HL-60 (cell line): ENCODE measurements around the gene BCAS4.

Experiments used
- POLR2AphosphoS5 ChIP-seq: IDR thresholded peaks from 2 replicates; pipeline ENCODE4 v1.6.1; 2012; ENCODE audit warnings: low read depth
- SPI1 ChIP-seq: IDR thresholded peaks from 2 replicates; pipeline ENCODE4 v1.6.1; 2012; ENCODE audit warnings: low read depth, mild to moderate bottlenecking, borderline replicate concordance
- TF ChIP-seq, protein P1 (sequence below): IDR thresholded peaks from one replicate; pipeline ENCODE4 v1.5.1; 2011; ENCODE audit warnings: low read length, control low read depth, inconsistent platforms; ENCODE audit not compliant: insufficient read depth
- TF ChIP-seq, protein P2 (sequence below): IDR thresholded peaks from 2 replicates; pipeline ENCODE4 v1.6.1; 2012; ENCODE audit warnings: low read depth; ENCODE audit not compliant: insufficient replicate concordance

DNA sequence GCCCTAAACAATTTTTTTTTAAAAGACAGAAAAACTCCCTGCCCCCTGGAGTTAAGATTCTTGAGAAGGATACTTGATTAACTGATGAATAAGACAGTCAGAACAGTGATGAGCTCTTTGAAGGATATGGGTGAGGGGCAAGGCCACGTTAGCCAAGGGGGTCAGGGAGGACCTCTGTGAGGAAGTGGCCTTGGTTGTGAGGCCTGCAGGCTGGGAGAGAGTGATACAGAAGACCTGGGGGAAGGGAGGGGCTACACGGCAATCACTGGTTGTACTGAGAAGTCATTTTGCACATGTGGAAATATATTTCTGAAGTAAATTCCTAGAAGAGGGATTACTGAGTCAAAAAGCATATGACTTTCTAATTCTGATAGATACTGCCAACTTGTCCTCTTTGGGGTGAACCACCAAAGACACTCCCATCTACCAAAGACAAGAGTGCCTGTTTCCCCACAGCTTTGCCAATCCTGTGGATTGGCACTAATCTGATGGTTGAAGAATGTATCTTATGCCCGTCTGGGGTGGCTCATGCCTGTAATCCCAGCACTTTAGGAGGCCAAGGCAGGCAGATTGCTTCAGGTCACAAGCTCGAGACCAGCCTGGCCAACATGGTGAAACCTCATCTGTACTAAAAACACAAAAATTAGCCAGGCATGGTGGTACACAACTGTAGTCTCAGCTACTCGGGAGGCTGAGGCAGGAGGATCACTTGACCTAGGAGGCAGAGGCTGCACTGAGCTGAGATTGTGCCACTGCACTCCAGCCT is 22.3 kb upstream of the BCAS4 start:
- TF ChIP-seq, protein P1, sequence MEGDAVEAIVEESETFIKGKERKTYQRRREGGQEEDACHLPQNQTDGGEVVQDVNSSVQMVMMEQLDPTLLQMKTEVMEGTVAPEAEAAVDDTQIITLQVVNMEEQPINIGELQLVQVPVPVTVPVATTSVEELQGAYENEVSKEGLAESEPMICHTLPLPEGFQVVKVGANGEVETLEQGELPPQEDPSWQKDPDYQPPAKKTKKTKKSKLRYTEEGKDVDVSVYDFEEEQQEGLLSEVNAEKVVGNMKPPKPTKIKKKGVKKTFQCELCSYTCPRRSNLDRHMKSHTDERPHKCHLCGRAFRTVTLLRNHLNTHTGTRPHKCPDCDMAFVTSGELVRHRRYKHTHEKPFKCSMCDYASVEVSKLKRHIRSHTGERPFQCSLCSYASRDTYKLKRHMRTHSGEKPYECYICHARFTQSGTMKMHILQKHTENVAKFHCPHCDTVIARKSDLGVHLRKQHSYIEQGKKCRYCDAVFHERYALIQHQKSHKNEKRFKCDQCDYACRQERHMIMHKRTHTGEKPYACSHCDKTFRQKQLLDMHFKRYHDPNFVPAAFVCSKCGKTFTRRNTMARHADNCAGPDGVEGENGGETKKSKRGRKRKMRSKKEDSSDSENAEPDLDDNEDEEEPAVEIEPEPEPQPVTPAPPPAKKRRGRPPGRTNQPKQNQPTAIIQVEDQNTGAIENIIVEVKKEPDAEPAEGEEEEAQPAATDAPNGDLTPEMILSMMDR = no peak
- no peak for TF ChIP-seq SPI1
- TF ChIP-seq, protein P2, sequence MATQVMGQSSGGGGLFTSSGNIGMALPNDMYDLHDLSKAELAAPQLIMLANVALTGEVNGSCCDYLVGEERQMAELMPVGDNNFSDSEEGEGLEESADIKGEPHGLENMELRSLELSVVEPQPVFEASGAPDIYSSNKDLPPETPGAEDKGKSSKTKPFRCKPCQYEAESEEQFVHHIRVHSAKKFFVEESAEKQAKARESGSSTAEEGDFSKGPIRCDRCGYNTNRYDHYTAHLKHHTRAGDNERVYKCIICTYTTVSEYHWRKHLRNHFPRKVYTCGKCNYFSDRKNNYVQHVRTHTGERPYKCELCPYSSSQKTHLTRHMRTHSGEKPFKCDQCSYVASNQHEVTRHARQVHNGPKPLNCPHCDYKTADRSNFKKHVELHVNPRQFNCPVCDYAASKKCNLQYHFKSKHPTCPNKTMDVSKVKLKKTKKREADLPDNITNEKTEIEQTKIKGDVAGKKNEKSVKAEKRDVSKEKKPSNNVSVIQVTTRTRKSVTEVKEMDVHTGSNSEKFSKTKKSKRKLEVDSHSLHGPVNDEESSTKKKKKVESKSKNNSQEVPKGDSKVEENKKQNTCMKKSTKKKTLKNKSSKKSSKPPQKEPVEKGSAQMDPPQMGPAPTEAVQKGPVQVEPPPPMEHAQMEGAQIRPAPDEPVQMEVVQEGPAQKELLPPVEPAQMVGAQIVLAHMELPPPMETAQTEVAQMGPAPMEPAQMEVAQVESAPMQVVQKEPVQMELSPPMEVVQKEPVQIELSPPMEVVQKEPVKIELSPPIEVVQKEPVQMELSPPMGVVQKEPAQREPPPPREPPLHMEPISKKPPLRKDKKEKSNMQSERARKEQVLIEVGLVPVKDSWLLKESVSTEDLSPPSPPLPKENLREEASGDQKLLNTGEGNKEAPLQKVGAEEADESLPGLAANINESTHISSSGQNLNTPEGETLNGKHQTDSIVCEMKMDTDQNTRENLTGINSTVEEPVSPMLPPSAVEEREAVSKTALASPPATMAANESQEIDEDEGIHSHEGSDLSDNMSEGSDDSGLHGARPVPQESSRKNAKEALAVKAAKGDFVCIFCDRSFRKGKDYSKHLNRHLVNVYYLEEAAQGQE = no peak
- no peak for TF ChIP-seq POLR2AphosphoS5
